Activated CD4-positive, CD25-positive, alpha-beta regulatory T cell treated with anti-CD3 and anti-CD28 coated beads, Interleukin-2, amount 50 U/mL, for 16 hours (primary cell): ENCODE data around the gene VPS33A.
A peak's percentile ranks its signal among the peaks of the same experiment; 100 is the strongest.
"Not testable (repeated sequence)": the region's sequence is repeated elsewhere in the genome, so short reads cannot be mapped to it uniquely, and the experiment has no call there.

Source experiments
- DNase-seq: peaks from one replicate; pipeline ENCODE4 v3.0.0-alpha.2; 2020; ENCODE audit warnings: low read depth, low spot score

The VPS33A gene

GRCh38 chr12:122204167-122205052 is 61.9 kb downstream of the VPS33A start:
- DNase-seq = no peak

- DNase-seq = no peak
These were observed 62.8 kb downstream of the VPS33A start, which contains the start of gene B3GNT4 for GRCh38 chr12:122203301-122204166. Gene B3GNT4, plus strand, starts transcription at chr12:122203709. Its CDS starts 910 bp downstream, at chr12:122204619.

GRCh38 chr12:122202811-122203210 is 63.5 kb downstream of the VPS33A start:
- not testable (repeated sequence) for DNase-seq

GRCh38 chr12:122202017-122202416 is 64.3 kb downstream of the VPS33A start:
- DNase-seq = no peak

GRCh38 chr12:122201381-122201780 is 64.9 kb downstream of the VPS33A start:
- DNase-seq = no peak

GRCh38 chr12:122200541-122201175 is 65.6 kb downstream of the VPS33A start:
- DNase-seq = no peak

GRCh38 chr12:122199484-122200355 is 66.6 kb downstream of the VPS33A start:
- no peak for DNase-seq

GRCh38 chr12:122197612-122197966 is 68.7 kb downstream of the VPS33A start:
- DNase-seq = no peak

- DNase-seq = no peak
These were observed 70.9 kb downstream of the VPS33A start for GRCh38 chr12:122195405-122195804.

- no peak for DNase-seq
These were observed 71.5 kb downstream of the VPS33A start for GRCh38 chr12:122194804-122195203.

- DNase-seq = no peak
These were observed 73.9 kb downstream of the VPS33A start for GRCh38 chr12:122192441-122192840.

GRCh38 chr12:122190842-122191668 is 75.2 kb downstream of the VPS33A start:
- DNase-seq = peak; percentile 29

- no peak for DNase-seq
These were observed 76.4 kb downstream of the VPS33A start for GRCh38 chr12:122189626-122190475.

GRCh38 chr12:122187466-122187865 is 78.8 kb downstream of the VPS33A start:
- no peak for DNase-seq

- DNase-seq = no peak
These were observed 80.7 kb downstream of the VPS33A start for GRCh38 chr12:122185494-122186082.

GRCh38 chr12:122185079-122185478 is 81.2 kb downstream of the VPS33A start:
- DNase-seq = no peak

GRCh38 chr12:122184517-122184916 is 81.8 kb downstream of the VPS33A start:
- no peak for DNase-seq

- no peak for DNase-seq
These were observed 82.7 kb downstream of the VPS33A start for GRCh38 chr12:122183588-122183940.
